GM12878 (cell line): ENCODE results near the gene MTIF2. TPM values are rescaled to one million over a fixed set of nuclear protein-coding genes. Genes with fewer than 3 reads are reported as not detected.

Experiments used
- CBX5 ChIP-seq: sonication (generic); IDR thresholded peaks from 2 replicates; pipeline ENCODE4 v1.6.1; 2016; ENCODE audit warnings: low read depth, moderate library complexity, mild to moderate bottlenecking, inconsistent platforms
- CREB1 ChIP-seq: IDR thresholded peaks from 2 replicates; pipeline ENCODE4 v1.6.1; 2012; ENCODE audit warnings: low read depth, mild to moderate bottlenecking, inconsistent platforms
- EP300 ChIP-seq, 2 experiments: fragments of 150-350 bp in 1 of 2; IDR thresholded peaks; 2 replicates each; pipeline ENCODE4 v1.6.1; 2011 to 2012; ENCODE audit warnings: low read depth in 2 of 2, low read length in 2 of 2, borderline replicate concordance in 1 of 2, improper control_type of control experiment in 1 of 2, inconsistent platforms in 1 of 2; ENCODE audit not compliant: control insufficient read depth in 1 of 2
- FOXK2 ChIP-seq: fragments of 450-650 bp; IDR thresholded peaks from 2 replicates; pipeline ENCODE4 v1.6.1; 2017; ENCODE audit warnings: mild to moderate bottlenecking, moderate library complexity
- HCFC1 ChIP-seq: fragments of 150-350 bp; IDR thresholded peaks from 2 replicates; pipeline ENCODE4 v1.6.1; 2014; ENCODE audit warnings: low read length
- IKZF1 ChIP-seq: fragments of 450-650 bp; conservative IDR thresholded peaks from 2 replicates; pipeline ENCODE4 v1.6.1; 2017; ENCODE audit warnings: antibody characterized with exemption, mild to moderate bottlenecking
- IRF5 ChIP-seq: fragments of 450-650 bp; IDR thresholded peaks from 2 replicates; pipeline ENCODE4 v1.6.1; 2017; ENCODE audit warnings: borderline replicate concordance
- JUNB ChIP-seq: IDR thresholded peaks from 2 replicates; pipeline ENCODE4 v1.6.1; 2016; ENCODE audit warnings: antibody characterized with exemption, mild to moderate bottlenecking
- KAT2A ChIP-seq: conservative IDR thresholded peaks from 2 replicates; pipeline ENCODE4 v1.6.1; 2011; ENCODE audit warnings: low read depth, low read length; ENCODE audit not compliant: control insufficient read depth
- KDM1A ChIP-seq: fragments of 200-600 bp; sonication (generic); IDR thresholded peaks from 2 replicates; pipeline ENCODE4 v1.6.1; 2016; ENCODE audit warnings: borderline replicate concordance
- LARP7 ChIP-seq: fragments of 450-650 bp; IDR thresholded peaks from 2 replicates; pipeline ENCODE4 v1.6.1; 2017; ENCODE audit warnings: mild to moderate bottlenecking
- NR2F1 ChIP-seq: fragments of 450-650 bp; conservative IDR thresholded peaks from 2 replicates; pipeline ENCODE4 v1.6.1; 2017; ENCODE audit warnings: mild to moderate bottlenecking
- SMAD1 ChIP-seq: fragments of 450-650 bp; IDR thresholded peaks from 2 replicates; pipeline ENCODE4 v1.6.1; 2018; ENCODE audit warnings: mild to moderate bottlenecking, low read depth; ENCODE audit not compliant: partially characterized antibody
- SMC3 ChIP-seq: IDR thresholded peaks from 2 replicates; pipeline ENCODE4 v1.6.1; 2011; ENCODE audit warnings: low read length, improper control_type of control experiment, borderline replicate concordance
- SP1 ChIP-seq: IDR thresholded peaks from one replicate; pipeline ENCODE4 v1.6.1; 2011; ENCODE audit warnings: low read depth, low read length
- SPI1 ChIP-seq: IDR thresholded peaks from 2 replicates; pipeline ENCODE4 v1.6.1; 2011; ENCODE audit warnings: low read depth, mild to moderate bottlenecking, low read length, moderate library complexity, borderline replicate concordance; ENCODE audit not compliant: insufficient read depth
- STAT3 ChIP-seq: IDR thresholded peaks from 2 replicates; pipeline ENCODE4 v1.6.1; 2011; ENCODE audit warnings: low read depth, low read length, improper control_type of control experiment
- ZBTB4 ChIP-seq: fragments of 450-650 bp; formaldehyde crosslinking; IDR thresholded peaks from 2 replicates; pipeline ENCODE4 v1.4.0; 2022; ENCODE audit warnings: mild to moderate bottlenecking, moderate library complexity
- polyA plus RNA-seq, 11 experiments: library from polyadenylated mRNA; depleted of rRNA in 4 of 11; unstranded in 6 of 11; stranded (reverse) in 5 of 11; fragments of >200 nt; fragmentation: Nextera tagmentation in 4 of 11; fragmentation: Illumina TruSeq in 1 of 11; extraction: Ambion mirVana in 4 of 11; extraction: Trizol in 1 of 11; gene quantifications; 1 replicate in 1 of 11; 2 replicates in 10 of 11; pipeline versions ENCODE4 v1.2.1 to v1.2.3, GENCODE V29; 2011 to 2016; ENCODE audit warnings: inconsistent platforms in 2 of 11, missing spikeins in 2 of 11, low read depth in 1 of 11
- total RNA-seq, 4 experiments: library from RNA; depleted of rRNA in 3 of 4; stranded (reverse); fragments of >200 nt in 3 of 4; fragmentation: Illumina TruSeq in 1 of 4; extraction: Trizol in 1 of 4; gene quantifications; 2 replicates each; pipeline versions ENCODE4 v1.2.1 to v1.2.3, GENCODE V29; 2013 to 2021
- TF ChIP-seq, protein P1 (sequence below): IDR thresholded peaks from 2 replicates; pipeline ENCODE4 v1.6.1; 2012; ENCODE audit warnings: low read depth, low read length, improper control_type of control experiment
- TF ChIP-seq, protein P2 (sequence below): IDR thresholded peaks from 2 replicates; pipeline ENCODE4 v1.6.1; 2011; ENCODE audit warnings: mild to moderate bottlenecking, low read depth, low read length, moderate library complexity; ENCODE audit not compliant: insufficient replicate concordance

The MTIF2 gene
- total and polyA plus RNA-seq, 10 of the 15 experiments (the other 5 are each of a cell fraction or from before 2014, with no cell fraction given): 26.4 to 63.7 (median 40.0) TPM

- TF ChIP-seq CREB1 (peak; percentile 59; the same call in 1 of the 2 replicates), LARP7 (peak; percentile 36; the same call in 1 of the 2 replicates), SMAD1 (peak; percentile 48), JUNB (no peak), EP300 (IDR thresholded peaks at IDR 0.05; ENCODE audit: borderline replicate concordance in 1 of 2, control insufficient read depth in 1 of 2, low read depth in 2 of 2, low read length in 2 of 2) (0 out of 4 replicates have a peak, but pooled peaks of 1 of the 2 experiments have one; percentile 19), SP1 (peak; percentile 59), HCFC1 (peak; percentile 88), KDM1A (no peak), CBX5 (no peak), SMC3 (no peak), ZBTB4 (no peak), IKZF1 (peak; percentile 94), STAT3 (0 out of 2 replicates have a peak, but pooled peaks have one; percentile 75), SPI1 (peak; percentile 42; the same call in 1 of the 2 replicates), NR2F1 (no peak), IRF5 (peak; percentile 99), KAT2A (no peak), FOXK2 (peak; percentile 29; the same call in 1 of the 2 replicates)
- TF ChIP-seq, protein P1, sequence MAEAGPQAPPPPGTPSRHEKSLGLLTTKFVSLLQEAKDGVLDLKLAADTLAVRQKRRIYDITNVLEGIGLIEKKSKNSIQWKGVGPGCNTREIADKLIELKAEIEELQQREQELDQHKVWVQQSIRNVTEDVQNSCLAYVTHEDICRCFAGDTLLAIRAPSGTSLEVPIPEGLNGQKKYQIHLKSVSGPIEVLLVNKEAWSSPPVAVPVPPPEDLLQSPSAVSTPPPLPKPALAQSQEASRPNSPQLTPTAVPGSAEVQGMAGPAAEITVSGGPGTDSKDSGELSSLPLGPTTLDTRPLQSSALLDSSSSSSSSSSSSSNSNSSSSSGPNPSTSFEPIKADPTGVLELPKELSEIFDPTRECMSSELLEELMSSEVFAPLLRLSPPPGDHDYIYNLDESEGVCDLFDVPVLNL: 0 out of 2 replicates have a peak, but pooled peaks have one; percentile 22
- TF ChIP-seq, protein P2, sequence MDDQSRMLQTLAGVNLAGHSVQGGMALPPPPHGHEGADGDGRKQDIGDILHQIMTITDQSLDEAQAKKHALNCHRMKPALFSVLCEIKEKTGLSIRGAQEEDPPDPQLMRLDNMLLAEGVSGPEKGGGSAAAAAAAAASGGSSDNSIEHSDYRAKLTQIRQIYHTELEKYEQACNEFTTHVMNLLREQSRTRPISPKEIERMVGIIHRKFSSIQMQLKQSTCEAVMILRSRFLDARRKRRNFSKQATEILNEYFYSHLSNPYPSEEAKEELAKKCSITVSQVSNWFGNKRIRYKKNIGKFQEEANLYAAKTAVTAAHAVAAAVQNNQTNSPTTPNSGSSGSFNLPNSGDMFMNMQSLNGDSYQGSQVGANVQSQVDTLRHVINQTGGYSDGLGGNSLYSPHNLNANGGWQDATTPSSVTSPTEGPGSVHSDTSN: no peak
Observed at GRCh38 chr2:55232084-55232862, 36.8 kb downstream of the MTIF2 start, which contains the start of the genes CLHC1 and RPS27A (continued).
